MG63 (cell line): ENCODE data around the gene NCAN. TPM values are rescaled to one million over a fixed set of nuclear protein-coding genes. Genes with fewer than 3 reads are reported as not detected.

Experiments used
- DNase-seq: peaks from one replicate; pipeline ENCODE4 v3.0.0-alpha.2; 2020
- H3K27me3 ChIP-seq: fragments of 250-450 bp; sonication (Bioruptor Pico); 2 replicates; pipeline ENCODE4 v1.5.1; 2020; ENCODE audit warnings: mild to moderate bottlenecking, moderate library complexity
- H3K36me3 ChIP-seq: fragments of 250-450 bp; sonication (Bioruptor Pico); 2 replicates; pipeline ENCODE4 v1.5.1; 2020; ENCODE audit warnings: mild to moderate bottlenecking, moderate library complexity
- H3K4me3 ChIP-seq: fragments of 250-450 bp; sonication (Bioruptor Pico); 2 replicates; pipeline ENCODE4 v1.5.1; 2020; ENCODE audit warnings: mild to moderate bottlenecking, moderate library complexity
- H3K9me3 ChIP-seq: fragments of 250-450 bp; sonication (Bioruptor Pico); 2 replicates; pipeline ENCODE4 v1.5.1; 2020; ENCODE audit warnings: mild to moderate bottlenecking, moderate library complexity
- total RNA-seq: library from RNA; depleted of rRNA; stranded (reverse); fragments of >200 nt; shearing (Covaris generic); gene quantifications from 2 replicates; pipeline ENCODE4 v1.2.3, GENCODE V29; 2014; ENCODE audit warnings: low replicate concordance

The NCAN gene
- total RNA-seq, 1 experiment from 2014 or later = 0.07 TPM

GRCh38 chr19:19262190-19263057 lies 50.7 kb downstream of the NCAN start:
- Histone ChIP-seq H3K27me3 (peaks cover 24% of the 10 kb centered on the region), H3K9me3 (peaks cover 17% of the 10 kb centered on the region), H3K36me3 (no peaks in the 10 kb centered on the region), H3K4me3 (no peak overlapping the region)
- no peak for DNase-seq

GRCh38 chr19:19263886-19264487 lies 52.2 kb downstream of the NCAN start:
- H3K9me3 ChIP-seq = peaks cover 17% of the 10 kb centered on the region
- no peak overlapping the region for H3K4me3 ChIP-seq
- no peaks in the 10 kb centered on the region for H3K36me3 ChIP-seq
- H3K27me3 ChIP-seq = peaks cover 25% of the 10 kb centered on the region
- DNase-seq = no peak

GRCh38 chr19:19267305-19267704 lies 55.5 kb downstream of the NCAN start:
- H3K27me3 ChIP-seq = peaks cover 24% of the 10 kb centered on the region
- no peak overlapping the region for H3K4me3 ChIP-seq
- H3K36me3 ChIP-seq = no peaks in the 10 kb centered on the region
- 0 out of 2 replicates have a peak, but pooled peaks cover 2% of the 10 kb centered on the region for H3K9me3 ChIP-seq
- DNase-seq = no peak

- H3K27me3 ChIP-seq = peaks cover 18% of the 10 kb centered on the region
- DNase-seq = no peak
- no peak overlapping the region for H3K4me3 ChIP-seq
- H3K9me3 ChIP-seq = 0 out of 2 replicates have a peak, but pooled peaks cover 2% of the 10 kb centered on the region
- no peaks in the 10 kb centered on the region for H3K36me3 ChIP-seq
Observed at GRCh38 chr19:19268453-19269385, 57.0 kb downstream of the NCAN start.

- H3K4me3 ChIP-seq = no peak overlapping the region
- peaks cover 17% of the 10 kb centered on the region for H3K27me3 ChIP-seq
- DNase-seq = no peak
- H3K9me3 ChIP-seq = 0 out of 2 replicates have a peak, but pooled peaks cover 2% of the 10 kb centered on the region
- peaks cover 2% of the 10 kb centered on the region; the same call in 1 of the 2 replicates for H3K36me3 ChIP-seq
Observed at GRCh38 chr19:19269952-19270694, 58.4 kb downstream of the NCAN start.

DNA sequence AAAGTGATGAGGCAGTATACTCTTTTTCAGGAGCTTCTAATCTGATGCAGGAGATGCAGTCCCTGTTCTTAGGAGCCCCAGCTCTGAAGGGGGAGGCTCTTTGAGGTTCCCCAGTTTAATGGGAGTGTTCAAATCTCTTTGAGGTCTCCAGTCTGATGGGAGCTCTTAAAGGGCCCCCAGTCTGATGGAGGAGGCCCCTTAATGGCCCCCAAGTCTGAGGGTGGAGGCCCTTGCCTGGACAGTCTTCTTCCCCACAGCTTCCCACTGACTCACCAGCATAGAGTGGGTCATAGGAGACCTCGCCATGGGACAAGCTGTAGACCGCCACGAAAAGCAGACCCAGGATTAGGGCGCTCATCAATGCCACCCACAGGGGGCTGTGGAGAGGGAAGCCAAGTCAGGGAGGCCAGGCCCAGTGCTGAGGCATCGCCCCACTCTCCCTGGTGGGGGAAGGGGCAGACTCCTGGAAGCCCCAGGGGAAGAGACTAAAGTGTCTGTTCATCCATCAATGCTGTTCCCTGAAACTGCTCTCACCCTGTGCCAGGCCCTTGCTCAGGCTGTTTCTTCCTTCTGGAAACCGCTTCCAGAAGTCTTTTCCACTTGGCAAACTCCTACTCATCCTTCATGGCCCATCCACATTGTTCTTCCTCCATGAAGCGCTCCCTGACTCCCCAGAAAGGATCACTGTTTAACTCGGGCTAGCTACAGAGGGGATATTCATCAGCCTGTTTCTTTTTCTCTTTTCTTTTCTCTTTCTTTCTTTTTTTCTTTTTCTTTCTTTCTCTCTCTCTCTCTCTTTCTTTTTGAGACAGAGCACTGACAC lies 59.2 kb downstream of the NCAN start:
- Histone ChIP-seq H3K36me3 (peaks cover 8% of the 10 kb centered on the region), H3K27me3 (peaks cover 17% of the 10 kb centered on the region), H3K9me3 (0 out of 2 replicates have a peak, but pooled peaks cover 2% of the 10 kb centered on the region), H3K4me3 (no peak overlapping the region)
- no peak for DNase-seq

DNA sequence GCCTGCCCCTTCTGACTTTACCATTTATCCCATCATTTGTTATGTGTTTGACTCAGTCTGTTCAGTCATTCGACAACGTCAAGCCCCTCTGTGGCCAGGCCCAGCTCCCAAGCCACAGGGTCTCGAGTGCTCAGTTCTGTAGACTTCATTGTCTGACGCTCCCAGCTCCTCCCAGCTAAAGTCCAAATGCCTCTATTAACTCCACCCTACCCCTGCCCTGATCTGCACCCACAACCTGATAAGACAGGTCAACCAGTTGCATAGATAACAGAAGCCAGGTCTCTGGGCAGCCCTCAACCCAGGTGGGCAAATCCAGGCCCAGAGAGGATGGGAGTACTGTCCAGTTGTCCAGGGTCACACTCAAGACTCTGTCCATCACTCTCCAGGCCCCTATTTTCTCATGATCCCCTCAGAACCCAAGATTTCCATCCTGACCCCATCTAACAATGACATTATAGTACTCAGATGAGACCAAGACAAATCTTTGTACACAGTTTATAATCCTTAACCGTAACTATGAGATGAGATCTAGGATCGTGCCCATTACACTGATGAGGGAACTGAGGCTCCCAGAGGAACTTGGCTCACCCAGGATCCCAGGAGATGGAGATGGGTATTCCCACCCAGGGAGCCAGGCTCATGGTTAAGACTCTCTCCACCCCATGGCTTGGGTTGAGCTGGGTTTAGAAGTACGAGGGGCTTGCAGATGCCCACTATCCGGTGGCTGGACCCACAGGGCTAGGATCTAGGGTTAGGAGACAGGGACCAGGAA lies 60.3 kb downstream of the NCAN start:
- no peak for DNase-seq
- peaks cover 18% of the 10 kb centered on the region for H3K36me3 ChIP-seq
- no peak overlapping the region for H3K4me3 ChIP-seq
- H3K27me3 ChIP-seq = peaks cover 17% of the 10 kb centered on the region
- 0 out of 2 replicates have a peak, but pooled peaks cover 2% of the 10 kb centered on the region for H3K9me3 ChIP-seq

GRCh38 chr19:19274146-19274545 lies 62.4 kb downstream of the NCAN start:
- H3K4me3 ChIP-seq = no peak overlapping the region
- peaks cover 13% of the 10 kb centered on the region for H3K27me3 ChIP-seq
- H3K36me3 ChIP-seq = peaks cover 30% of the 10 kb centered on the region
- 0 out of 2 replicates have a peak, but pooled peaks cover 1% of the 10 kb centered on the region for H3K9me3 ChIP-seq
- no peak for DNase-seq

DNA sequence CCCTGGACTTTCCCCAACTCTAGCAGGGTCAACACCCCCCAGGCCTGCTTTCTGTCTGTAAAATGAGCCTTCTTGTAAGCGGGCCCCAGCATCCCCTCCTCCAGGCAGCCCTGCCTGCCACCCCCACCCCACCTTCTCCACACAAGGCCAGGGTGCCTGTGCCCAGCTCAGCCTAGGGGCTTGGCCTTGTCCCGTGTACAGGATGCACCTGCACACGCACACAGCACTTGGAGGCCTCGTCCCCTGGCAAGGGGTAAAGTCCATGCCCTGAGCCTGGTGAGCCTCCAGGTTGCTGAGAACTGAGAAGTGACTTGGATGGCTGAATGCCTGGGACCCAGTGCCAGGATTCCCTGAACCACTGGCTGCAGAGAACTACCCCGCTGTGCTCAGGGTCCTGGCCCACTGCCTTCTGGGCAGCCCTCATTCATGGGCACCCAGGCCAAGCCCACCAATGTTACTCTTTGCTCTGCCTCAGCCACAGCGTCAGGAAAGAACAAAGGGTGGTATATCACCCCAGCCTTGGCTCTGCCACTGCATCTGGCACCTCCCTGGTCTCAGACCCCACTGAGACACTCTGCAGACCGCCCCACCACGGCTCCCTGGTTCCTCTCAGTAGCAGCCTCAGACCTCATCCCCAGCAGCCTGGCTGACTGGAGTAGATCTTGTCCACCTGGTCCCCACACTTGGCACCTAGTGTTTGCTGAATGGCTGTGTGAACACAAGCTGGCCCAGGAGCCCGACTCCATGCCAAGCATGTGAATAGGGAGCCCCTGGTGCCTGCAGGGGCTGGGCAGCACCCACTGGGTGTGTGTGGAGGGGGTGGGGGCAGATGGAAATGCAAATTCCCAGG lies 63.2 kb downstream of the NCAN start:
- Histone ChIP-seq H3K27me3 (peaks cover 6% of the 10 kb centered on the region), H3K9me3 (no peaks in the 10 kb centered on the region), H3K4me3 (no peak overlapping the region), H3K36me3 (peaks cover 38% of the 10 kb centered on the region)
- no peak for DNase-seq

GRCh38 chr19:19276386-19276785 lies 64.6 kb downstream of the NCAN start:
- DNase-seq = no peak
- no peaks in the 10 kb centered on the region for H3K9me3 ChIP-seq
- peaks cover 6% of the 10 kb centered on the region for H3K27me3 ChIP-seq
- peaks cover 52% of the 10 kb centered on the region for H3K36me3 ChIP-seq
- H3K4me3 ChIP-seq = no peak overlapping the region

GRCh38 chr19:19276851-19277250 lies 65.1 kb downstream of the NCAN start:
- peaks cover 6% of the 10 kb centered on the region for H3K27me3 ChIP-seq
- no peak for DNase-seq
- H3K4me3 ChIP-seq = no peak overlapping the region
- H3K36me3 ChIP-seq = peaks cover 57% of the 10 kb centered on the region
- H3K9me3 ChIP-seq = no peaks in the 10 kb centered on the region

DNA sequence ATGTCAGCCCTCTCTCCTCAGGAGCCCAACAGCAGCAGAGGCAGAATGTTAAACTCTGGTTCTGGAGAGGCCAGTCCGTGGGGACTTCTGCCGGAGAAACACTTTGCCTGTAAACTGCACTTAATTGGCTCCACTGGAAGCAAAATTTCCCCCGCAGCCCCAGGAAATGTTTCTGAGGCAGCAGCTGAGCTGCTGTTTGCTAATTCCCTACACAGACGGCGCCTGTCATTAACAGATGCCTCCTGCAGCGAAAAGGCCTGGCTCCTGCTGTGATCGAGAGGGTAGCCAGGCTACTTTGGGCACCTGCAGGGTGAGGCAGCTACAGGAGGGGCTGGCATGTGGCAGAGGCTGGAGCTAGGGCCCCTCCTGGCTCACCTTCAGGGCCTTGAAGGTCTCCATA lies 66.6 kb downstream of the NCAN start:
- DNase-seq = no peak
- Histone ChIP-seq H3K36me3 (peaks cover 69% of the 10 kb centered on the region), H3K4me3 (no peak overlapping the region), H3K9me3 (no peaks in the 10 kb centered on the region), H3K27me3 (peaks cover 5% of the 10 kb centered on the region; the same call in 1 of the 2 replicates)

DNA sequence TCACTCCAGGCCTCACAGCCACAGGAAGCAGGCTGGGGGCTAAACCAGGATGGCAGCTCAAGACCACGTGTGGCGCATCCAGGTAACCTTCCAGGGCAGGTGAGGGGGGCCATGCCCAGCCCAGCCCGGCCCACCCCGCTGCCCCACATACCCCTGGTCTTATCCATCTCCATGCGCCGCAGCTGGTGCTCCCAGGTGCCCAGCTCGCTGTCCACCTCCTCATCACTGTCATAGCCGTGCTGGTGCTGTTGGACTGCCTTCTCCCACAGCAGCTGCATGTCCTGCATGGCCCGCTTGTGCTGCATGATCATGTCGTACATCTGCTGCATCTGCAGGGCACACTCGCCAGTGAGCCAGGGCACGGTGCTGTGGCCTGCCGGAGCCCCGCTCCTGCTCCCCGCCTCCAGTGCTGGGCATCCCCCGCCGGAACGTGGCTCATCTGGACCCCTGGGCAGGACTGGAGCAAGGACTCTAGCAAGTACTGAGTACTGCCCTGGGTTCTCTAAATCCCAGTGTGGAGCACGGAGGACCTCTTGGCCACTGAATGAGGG lies 67.4 kb downstream of the NCAN start:
- Histone ChIP-seq H3K9me3 (no peaks in the 10 kb centered on the region), H3K27me3 (no peaks in the 10 kb centered on the region), H3K36me3 (peaks cover 76% of the 10 kb centered on the region), H3K4me3 (no peak overlapping the region)
- no peak for DNase-seq

GRCh38 chr19:19279853-19280252 lies 68.1 kb downstream of the NCAN start:
- Histone ChIP-seq H3K36me3 (peaks cover 82% of the 10 kb centered on the region), H3K9me3 (no peaks in the 10 kb centered on the region)
- DNase-seq = no peak

More at GRCh38 chr19:19279853-19280252, 68.1 kb downstream of the NCAN start:
- Histone ChIP-seq H3K4me3 (no peak overlapping the region), H3K27me3 (no peaks in the 10 kb centered on the region)
